Medulla oblongata (tissue), 1 donor: ENCODE results near the gene SHISA8.
"Not testable (repeated sequence)": the region's sequence is repeated elsewhere in the genome, so short reads cannot be mapped to it uniquely, and the experiment has no call there.

Experiments used
- DNase-seq: peaks from one replicate; pipeline ENCODE4 v3.0.0-alpha.2; 2015; ENCODE audit errors: extremely low spot score

Gene SHISA8

DNA sequence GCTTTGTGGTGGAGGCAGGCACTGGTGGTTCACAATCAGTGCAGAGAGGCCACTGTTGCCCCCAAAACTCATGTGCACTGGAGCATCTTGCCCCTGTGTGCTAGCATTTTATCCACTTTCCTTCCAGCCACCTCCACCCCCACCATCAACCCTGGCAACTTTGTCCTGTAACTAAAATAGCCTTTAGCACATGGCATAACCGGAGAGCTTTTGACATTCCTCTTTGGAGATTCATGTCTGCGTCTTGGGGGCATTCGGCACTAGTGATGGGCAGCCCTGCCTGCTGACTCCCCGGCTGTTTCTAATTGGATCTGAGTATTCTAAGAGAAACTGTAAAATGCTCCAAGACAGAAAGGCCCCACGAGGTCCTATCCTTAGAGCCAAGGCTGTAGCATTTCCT, 15.8 kb downstream of the SHISA8 start:
- no peak for DNase-seq

DNA sequence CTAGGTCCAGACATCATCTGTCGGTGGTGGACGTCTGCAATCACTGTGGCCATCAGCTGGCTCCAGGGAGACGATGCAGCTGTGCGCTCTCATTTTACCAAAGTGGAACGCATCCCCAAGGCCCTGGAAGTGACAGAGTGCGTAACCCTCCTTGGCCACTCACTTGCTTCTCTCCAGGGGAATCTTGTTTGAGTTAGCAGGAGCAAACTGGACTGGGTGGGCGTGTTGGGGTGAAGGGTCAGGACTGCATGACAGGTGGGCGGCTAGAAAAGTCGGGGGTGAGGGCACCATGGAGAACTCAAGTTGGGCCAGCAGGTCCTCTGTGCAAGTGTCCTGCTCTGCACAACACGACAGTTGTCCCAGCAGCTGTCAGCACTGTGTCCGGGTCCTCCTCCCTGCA, 16.2 kb downstream of the SHISA8 start:
- DNase-seq = no peak

DNA sequence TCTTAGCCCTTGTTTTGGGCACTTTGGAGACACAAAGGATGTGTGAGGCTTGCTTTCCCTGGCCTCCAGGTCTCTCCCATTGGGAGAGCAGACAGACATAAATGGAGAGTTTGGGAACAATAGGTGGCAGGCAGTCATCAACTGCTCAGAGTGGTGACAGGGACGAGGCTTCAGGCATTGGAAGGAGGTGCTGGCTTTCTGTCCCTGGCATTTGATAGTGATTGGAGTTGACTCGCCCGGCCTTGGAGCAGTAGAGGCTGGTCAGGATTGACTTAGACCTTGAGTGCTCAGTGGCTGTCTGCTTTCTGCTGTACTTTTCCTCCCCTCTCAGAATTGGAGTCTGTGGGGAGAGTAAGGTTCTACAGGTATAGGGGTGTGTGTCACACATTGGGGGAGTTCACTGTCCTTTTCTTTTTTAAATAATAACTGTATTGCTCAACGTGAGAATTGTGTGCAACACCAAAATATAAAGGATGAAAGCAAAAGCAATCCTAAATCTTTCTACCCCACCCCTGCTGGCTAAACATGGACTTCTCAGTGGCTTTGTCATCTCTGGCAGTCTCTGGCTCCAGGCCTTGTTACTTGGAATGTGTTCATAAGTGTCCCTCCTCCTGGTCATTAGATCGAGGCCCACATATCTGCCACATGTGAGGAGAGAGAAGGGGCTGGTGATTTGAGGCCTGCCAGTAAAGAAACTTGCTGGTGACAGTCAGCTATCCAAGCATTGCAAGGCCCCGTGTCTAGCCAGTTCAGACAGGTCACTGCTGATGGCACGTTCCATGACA, 21.1 kb downstream of the SHISA8 start:
- DNase-seq = no peak

- no peak for DNase-seq
Measured at GRCh38 chr22:41892721-41893120, 22.2 kb downstream of the SHISA8 start.

DNA sequence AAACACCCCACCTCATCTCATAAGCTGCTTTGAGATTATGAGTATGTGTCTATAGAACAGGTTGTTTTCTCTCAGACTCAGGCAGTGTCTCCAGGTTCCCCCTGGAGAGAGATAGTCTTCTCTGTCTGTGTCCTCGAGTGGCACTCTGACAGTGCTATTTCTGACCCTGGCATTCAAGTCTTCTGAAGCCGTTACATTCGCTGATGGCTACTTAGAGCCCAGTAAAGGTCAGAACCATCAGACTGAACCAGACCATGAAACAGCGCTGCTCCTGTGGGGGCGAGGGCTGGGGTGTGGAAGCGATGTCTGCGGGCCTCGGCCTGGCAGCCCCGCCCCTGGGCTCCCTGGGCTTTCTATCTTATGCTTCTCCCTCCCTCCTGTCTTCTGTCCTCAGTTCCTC, 23.5 kb downstream of the SHISA8 start:
- no peak for DNase-seq

DNA sequence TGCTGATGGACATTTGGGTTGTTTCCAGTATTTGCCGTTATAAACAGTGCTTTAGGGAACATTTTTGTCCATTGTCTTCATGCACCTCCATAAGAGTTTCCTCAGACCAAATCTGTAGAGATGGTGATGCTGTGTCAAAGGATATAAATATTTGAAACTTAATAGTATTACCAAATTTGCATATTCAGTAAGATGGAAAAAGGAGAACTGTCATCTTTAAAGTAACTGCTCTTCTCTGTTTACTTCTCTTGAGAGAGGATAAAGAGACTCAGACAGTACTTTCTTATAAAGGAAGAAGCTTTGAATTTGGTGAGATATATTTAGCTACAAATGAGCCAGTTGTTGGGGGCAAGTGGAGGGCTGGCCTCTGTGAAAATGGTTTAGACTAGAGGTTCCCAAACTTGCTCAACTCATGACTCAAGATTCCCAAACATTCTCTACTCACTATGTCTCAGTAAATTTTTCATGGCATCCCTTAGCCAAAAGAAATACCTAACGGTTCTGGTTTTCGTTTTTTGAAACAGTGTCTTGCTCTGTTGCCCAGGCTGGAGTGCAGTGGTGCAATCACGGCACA, 26.2 kb downstream of the SHISA8 start:
- no peak for DNase-seq

DNA sequence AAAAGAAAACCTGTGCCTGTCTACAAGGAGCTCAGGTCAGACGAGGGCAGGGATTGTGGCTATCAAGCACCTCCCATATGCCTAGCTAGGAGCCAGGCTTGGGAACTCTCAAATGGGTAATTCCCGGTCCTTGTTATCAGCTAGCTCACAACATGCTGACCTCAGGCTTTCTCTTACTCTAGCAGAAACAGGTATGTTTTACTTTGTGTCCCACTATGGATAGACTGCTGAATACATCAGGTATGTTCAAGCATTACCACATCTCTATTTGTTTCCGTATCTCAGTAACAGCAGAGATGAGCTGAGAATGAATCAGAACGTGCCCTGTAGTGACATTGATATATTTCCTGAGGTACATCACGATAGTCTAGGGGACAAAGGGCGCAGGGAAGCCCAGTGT, 29.4 kb downstream of the SHISA8 start:
- no peak for DNase-seq

GRCh38 chr22:41885116-41885515, 29.8 kb downstream of the SHISA8 start:
- no peak for DNase-seq

DNA sequence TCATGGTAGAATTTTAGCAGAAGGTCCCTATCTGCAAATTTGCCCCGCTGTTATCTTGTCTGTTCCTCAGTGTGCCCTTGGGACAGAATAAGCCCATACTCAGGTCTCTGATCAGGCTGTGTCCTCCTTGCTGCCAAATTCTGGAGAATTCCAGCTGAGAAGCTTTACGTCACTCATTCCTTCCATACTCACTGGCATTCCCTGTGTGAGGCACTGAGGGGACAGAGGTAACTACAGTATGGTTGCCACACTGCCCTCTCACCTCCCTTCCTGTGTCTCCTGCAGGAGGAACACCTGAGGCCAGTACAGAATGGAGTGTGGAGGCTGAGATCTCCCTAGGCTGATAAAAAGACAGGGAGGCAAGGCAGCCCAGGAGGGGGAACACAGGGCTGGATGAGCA, 31.5 kb downstream of the SHISA8 start:
- DNase-seq = no peak

- no peak for DNase-seq
Measured at GRCh38 chr22:41880653-41881052, 34.2 kb downstream of the SHISA8 start.

DNA sequence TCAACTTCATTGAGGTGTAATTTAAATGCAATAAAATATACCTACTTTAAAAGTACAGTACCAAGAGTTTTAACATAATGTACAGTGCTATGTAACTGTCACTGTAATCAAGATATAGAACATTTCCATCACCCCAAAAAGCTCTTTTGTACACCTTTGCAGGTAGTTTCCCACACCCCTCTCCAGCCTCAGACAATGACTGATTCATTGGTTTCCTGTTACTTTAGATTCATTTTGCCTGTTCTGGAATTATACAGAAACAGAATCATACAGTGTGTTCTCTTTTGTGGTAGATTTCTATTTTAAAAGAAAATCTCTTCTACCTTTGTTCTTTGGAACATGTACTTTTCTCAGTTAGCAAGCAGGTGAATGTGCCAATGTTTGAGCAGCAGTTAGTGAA, 38.2 kb downstream of the SHISA8 start:
- no peak for DNase-seq

GRCh38 chr22:41876275-41876674, 38.6 kb downstream of the SHISA8 start:
- DNase-seq = no peak

GRCh38 chr22:41875531-41876270, 39.2 kb downstream of the SHISA8 start:
- DNase-seq = no peak

GRCh38 chr22:41874090-41874489, 40.8 kb downstream of the SHISA8 start:
- no peak for DNase-seq

DNA sequence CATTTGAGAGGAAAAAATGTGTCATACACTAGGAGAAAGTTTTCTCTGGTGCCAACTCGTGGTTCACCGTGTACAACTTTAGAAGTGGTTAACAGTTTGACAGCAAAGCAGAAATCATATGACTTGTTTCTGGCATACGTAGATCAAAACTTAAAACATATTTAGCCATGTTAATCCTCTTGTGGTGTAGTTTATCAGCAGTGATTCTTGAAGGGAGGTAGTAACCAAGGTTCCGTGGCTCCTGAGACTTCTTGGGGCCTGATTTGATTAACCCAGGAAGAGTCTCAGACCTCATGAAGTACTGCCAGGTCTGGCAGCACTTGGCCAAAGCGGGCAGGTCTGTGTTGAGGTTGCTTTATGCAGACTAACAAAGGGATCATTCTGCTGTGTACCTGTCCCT, 41.5 kb downstream of the SHISA8 start:
- DNase-seq = no peak

- DNase-seq = no peak
Measured at GRCh38 chr22:41870786-41871185, 44.1 kb downstream of the SHISA8 start.

DNA sequence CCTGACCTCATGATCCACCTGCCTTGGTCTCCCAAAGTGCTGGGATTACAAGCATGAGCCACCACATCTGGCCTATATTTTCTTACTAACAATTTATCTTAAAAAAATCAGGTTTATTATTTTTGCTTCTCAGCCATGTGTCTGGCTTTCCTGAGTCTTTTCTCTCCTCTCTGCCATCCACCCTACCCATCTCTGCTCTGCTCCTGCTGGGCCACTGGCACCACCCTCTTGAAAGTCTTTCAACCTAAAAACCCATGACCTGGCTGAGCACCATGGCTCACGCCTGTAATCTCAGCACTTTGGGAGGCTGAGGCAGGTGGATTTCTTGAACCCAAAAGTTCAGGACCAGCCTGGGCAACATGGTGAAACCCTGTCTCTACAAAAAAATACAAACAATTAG, 44.8 kb downstream of the SHISA8 start:
- DNase-seq = not testable (repeated sequence)

GRCh38 chr22:41868556-41868955, 46.3 kb downstream of the SHISA8 start:
- DNase-seq = no peak

DNA sequence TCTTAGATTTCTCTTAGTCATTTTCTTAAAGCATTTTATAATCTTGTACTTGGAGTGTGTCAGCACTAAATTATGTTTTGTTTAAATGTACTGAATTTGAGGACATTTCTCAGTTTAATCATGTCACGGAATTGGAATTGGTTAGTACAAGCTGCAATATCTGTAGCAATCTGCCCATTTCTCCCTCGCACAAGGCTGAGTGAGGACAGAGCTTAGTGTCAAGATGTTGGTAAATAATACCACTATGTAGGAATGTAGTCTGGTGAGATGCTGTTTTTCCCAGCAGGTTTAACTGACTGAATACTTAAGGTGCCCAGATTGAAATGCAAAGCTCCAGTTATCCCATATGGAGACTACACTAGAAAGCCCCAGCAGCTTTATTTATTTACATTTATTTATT, 51.4 kb downstream of the SHISA8 start:
- DNase-seq = no peak

DNA sequence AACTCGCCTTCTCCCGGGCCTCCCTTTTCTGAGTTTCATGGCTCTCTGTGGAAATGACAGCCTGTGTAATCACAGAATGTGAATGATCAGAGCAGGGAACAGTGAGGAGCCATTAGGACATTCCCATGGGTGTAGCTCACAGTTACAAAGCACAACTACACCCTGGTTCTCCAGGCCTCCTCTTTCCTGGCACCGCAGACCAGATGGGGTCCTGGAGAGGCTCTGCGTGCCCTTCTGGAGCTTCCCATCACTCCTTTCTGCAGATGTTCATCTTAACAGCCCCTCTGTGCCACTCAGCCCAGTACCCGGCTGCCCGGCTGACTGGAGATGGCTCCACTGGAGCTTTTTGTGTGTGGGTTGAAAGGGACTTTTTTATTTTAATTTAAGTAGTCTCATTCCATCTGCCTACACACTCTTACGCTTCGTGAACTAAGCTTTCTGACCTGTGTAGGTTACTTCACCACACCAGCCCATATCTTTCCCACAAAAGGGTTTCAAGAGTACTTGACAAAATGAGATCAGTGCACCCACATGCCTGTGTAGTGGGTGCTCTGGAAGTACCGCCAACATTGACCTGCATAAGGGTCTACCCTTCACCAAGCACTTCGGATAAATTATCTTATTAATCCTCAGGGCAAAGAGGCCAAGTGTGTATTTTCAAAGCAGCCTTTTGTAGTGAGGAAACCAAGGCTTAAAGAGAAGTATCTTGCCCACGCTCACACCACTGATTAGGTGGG, 52.2 kb downstream of the SHISA8 start:
- no peak for DNase-seq

DNA sequence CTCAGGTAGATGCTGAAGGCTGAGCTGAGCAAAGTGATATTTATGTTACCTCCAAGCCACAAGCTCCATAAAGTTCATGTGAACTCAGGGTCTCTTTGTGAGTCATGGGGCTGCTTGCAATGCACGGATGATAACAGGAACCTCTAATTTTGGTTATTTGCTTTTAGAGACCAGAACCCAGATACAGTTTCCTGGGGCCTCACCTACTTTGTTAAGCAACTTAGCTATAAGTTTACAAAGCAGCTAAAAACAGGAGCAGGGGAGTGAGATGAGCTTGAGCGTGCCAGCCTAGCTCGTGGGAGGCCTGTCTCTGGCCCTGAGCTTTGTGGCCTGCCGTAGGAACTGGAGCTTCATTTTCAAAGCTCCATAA, 52.7 kb downstream of the SHISA8 start:
- DNase-seq = no peak
